Endothelial cell (in vitro differentiated cells): ENCODE measurements around the gene KNOP1. TPM values are rescaled to one million over a fixed set of nuclear protein-coding genes. Genes with fewer than 3 reads are reported as not detected.
"Not testable (repeated sequence)": the region's sequence is repeated elsewhere in the genome, so short reads cannot be mapped to it uniquely, and the experiment has no call there.

Experiments
- DNase-seq: peaks from one replicate; pipeline ENCODE4 v3.0.0; 2021; ENCODE audit warnings: low spot score
- H3K27ac Mint-ChIP-seq: one replicate; pipeline ENCODE4 v1.8.0; 2021; ENCODE audit warnings: mixed read lengths, inconsistent platforms; ENCODE audit not compliant: unreplicated experiment
- H3K27me3 Mint-ChIP-seq: one replicate; pipeline ENCODE4 v1.8.0; 2021; ENCODE audit warnings: mild to moderate bottlenecking, moderate library complexity, mixed read lengths, inconsistent platforms; ENCODE audit not compliant: unreplicated experiment
- H3K36me3 Mint-ChIP-seq: one replicate; pipeline ENCODE4 v1.8.0; 2021; ENCODE audit warnings: mild to moderate bottlenecking, low read depth, mixed read lengths, inconsistent platforms; ENCODE audit not compliant: unreplicated experiment
- H3K4me1 Mint-ChIP-seq: one replicate; pipeline ENCODE4 v1.8.0; 2021; ENCODE audit warnings: mild to moderate bottlenecking, mixed read lengths, inconsistent platforms; ENCODE audit not compliant: unreplicated experiment
- H3K4me3 Mint-ChIP-seq: one replicate; pipeline ENCODE4 v1.8.0; 2021; ENCODE audit warnings: mild to moderate bottlenecking, mixed read lengths, inconsistent platforms; ENCODE audit not compliant: unreplicated experiment
- H3K9me3 Mint-ChIP-seq: one replicate; pipeline ENCODE4 v1.8.0; 2021; ENCODE audit warnings: mixed read lengths, inconsistent platforms; ENCODE audit not compliant: unreplicated experiment
- total RNA-seq: library from RNA; stranded (reverse); fragmentation: NEBNext Ultra II Directional; extraction: Animal tissue kit (Norgen Biotek cat#: 25700); gene quantifications from one replicate; pipeline ENCODE4 v1.2.1, GENCODE V29; 2021; ENCODE audit not compliant: unreplicated experiment
- TF ChIP-seq, protein P1 (sequence below): fragments of 200-600 bp; sonication (generic); IDR thresholded peaks from one replicate; pipeline ENCODE4 v1.5.0; 2021; ENCODE audit warnings: antibody characterized with exemption; ENCODE audit not compliant: unreplicated experiment

Gene KNOP1
- total RNA-seq, 1 donor from 2014 or later = 36.6 TPM

DNA sequence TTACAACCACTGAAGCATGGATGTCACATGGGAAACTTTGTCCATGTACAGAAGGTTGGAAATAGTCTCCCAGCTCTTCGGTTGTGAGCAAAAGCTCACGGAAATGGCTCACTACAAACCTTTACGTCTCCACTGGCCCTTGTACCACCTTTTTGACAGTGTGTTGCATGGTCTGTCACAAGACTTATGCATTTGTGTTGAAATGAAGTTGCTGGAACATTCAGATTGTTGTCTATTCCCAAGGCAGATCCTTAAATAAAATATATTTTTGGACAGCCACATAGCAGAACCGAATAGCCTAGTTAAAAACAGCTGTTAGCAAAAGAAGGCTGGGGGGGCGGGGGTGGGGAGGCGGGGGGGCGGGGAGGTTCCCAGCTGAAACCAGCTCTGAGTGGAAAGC, 39.2 kb downstream of the KNOP1 start:
- H3K27ac Mint-ChIP-seq = no peak overlapping the region
- peaks cover 24% of the 10 kb centered on the region for H3K36me3 Mint-ChIP-seq
- TF ChIP-seq, protein P1, sequence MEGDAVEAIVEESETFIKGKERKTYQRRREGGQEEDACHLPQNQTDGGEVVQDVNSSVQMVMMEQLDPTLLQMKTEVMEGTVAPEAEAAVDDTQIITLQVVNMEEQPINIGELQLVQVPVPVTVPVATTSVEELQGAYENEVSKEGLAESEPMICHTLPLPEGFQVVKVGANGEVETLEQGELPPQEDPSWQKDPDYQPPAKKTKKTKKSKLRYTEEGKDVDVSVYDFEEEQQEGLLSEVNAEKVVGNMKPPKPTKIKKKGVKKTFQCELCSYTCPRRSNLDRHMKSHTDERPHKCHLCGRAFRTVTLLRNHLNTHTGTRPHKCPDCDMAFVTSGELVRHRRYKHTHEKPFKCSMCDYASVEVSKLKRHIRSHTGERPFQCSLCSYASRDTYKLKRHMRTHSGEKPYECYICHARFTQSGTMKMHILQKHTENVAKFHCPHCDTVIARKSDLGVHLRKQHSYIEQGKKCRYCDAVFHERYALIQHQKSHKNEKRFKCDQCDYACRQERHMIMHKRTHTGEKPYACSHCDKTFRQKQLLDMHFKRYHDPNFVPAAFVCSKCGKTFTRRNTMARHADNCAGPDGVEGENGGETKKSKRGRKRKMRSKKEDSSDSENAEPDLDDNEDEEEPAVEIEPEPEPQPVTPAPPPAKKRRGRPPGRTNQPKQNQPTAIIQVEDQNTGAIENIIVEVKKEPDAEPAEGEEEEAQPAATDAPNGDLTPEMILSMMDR = no peak
- no peak overlapping the region for H3K4me3 Mint-ChIP-seq
- H3K4me1 Mint-ChIP-seq = no peaks in the 10 kb centered on the region
- DNase-seq = no peak
- no peaks in the 10 kb centered on the region for H3K27me3 Mint-ChIP-seq
- no peaks in the 10 kb centered on the region for H3K9me3 Mint-ChIP-seq

DNA sequence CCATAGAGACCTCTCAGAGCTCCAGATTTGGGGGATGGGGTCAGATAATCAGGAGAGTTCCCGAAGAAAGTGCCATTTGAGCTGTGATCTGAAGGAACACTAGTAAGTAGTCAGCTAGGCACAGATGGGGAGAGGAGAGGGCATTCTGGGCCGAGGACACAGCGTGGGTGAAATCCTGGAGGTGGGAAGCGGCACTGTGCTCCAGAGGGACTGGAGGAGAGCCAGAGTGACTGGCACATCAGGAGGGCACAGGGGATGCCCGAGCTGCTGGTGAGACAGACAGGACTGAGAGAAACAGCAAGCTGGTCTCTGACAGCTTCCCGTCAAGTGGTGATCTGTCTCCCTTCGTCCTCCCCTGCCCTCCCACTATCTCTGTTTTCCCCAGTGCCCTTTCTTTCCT, 40.6 kb downstream of the KNOP1 start:
- Mint-ChIP-seq H3K27me3 (no peaks in the 10 kb centered on the region), H3K4me3 (no peak overlapping the region), H3K4me1 (no peaks in the 10 kb centered on the region), H3K36me3 (peaks cover 13% of the 10 kb centered on the region), H3K9me3 (no peaks in the 10 kb centered on the region), H3K27ac (no peak overlapping the region)
- TF ChIP-seq, protein P1 = no peak
- DNase-seq = no peak

DNA sequence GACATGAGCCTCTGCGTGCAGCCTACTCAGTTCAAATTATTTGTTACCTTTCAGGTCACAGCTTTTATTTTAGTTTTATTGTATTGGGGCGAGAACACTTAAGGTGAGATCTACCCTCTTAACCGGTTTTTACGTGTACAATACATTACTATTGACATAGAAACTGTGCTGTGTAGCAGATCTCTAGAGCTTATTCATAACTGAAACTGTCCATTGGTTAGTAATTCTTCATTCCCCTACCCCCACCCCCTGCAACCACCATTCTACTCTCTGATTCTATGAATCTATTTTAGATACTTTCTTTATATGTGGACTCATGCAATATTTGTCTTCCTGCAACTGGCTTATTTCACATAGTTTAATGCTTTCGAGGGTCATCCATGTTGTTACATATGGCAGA, 43.5 kb downstream of the KNOP1 start:
- no peak overlapping the region for H3K27ac Mint-ChIP-seq
- no peaks in the 10 kb centered on the region for H3K27me3 Mint-ChIP-seq
- no peak for DNase-seq
- no peaks in the 10 kb centered on the region for H3K9me3 Mint-ChIP-seq
- H3K4me3 Mint-ChIP-seq = no peak overlapping the region
- no peaks in the 10 kb centered on the region for H3K4me1 Mint-ChIP-seq
- TF ChIP-seq, protein P1 = no peak
- H3K36me3 Mint-ChIP-seq = peaks cover 19% of the 10 kb centered on the region

DNA sequence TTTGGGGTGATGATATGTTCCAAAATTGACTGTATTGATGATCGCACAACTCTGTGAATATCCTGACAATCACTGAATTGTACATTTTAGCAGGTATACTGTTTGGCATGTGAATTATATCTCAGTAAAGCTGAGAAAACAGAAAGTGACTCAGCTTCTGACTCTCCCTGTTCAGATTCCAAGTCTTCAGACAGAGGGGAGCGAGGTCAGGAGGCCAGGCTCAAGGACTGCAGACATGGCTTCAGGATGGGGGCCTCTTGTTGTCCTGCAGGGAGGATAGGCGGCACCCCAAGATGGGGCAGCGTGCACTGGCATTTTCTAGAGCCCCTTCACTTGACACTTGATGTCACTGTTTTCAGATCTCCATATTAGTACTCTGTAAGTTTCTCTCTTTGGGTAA, 45.6 kb downstream of the KNOP1 start:
- Mint-ChIP-seq H3K27me3 (no peaks in the 10 kb centered on the region), H3K4me3 (no peak overlapping the region), H3K27ac (no peak overlapping the region), H3K4me1 (peaks cover 5% of the 10 kb centered on the region), H3K36me3 (peaks cover 19% of the 10 kb centered on the region), H3K9me3 (no peaks in the 10 kb centered on the region)
- no peak for DNase-seq
- TF ChIP-seq, protein P1 = no peak

DNA sequence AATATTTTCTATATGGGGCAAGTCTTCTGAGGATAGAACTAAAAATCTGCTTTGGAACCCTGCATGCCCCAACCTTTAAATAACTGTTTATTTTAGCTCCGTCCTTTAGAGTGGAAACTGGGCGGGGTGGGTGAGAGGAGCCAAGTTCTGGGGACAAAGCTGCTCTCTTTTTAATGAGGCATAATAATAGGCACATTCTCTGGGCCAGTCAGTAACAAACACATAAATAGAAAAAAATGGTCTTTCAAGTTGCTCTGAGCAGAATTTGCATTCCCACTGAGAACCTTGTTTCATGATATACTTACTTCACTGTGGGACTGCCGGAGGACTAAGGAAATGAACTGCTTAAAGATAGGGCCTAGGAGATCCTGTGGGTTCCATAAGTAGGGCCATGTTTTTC, 51.5 kb downstream of the KNOP1 start:
- H3K27ac Mint-ChIP-seq = no peak overlapping the region
- H3K9me3 Mint-ChIP-seq = no peaks in the 10 kb centered on the region
- no peak overlapping the region for H3K4me3 Mint-ChIP-seq
- TF ChIP-seq, protein P1 = no peak
- no peaks in the 10 kb centered on the region for H3K27me3 Mint-ChIP-seq
- no peak for DNase-seq
- peaks cover 5% of the 10 kb centered on the region for H3K4me1 Mint-ChIP-seq
- H3K36me3 Mint-ChIP-seq = peaks cover 26% of the 10 kb centered on the region

DNA sequence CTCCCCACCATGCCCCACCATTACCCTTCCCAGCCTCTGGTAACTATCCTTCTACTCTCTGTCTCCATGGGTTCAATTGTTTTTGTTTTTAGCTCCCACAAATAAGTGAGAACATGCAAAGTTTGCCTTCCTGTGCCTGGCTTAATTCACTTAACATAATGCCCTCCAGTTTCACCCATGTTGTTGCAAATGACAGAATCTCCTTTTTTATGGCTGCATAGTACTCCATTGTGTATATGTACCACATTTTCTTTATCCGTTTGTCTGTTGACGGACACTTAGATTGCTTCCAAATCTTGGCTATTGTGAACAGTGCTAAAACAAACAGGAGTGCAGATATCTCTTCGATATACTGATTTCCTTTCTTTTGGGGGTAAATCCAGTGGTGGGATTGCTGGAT, 52.7 kb downstream of the KNOP1 start:
- DNase-seq, H3K4me3 Mint-ChIP-seq, H3K9me3 Mint-ChIP-seq, H3K27me3 Mint-ChIP-seq, H3K27ac Mint-ChIP-seq, H3K4me1 Mint-ChIP-seq: not testable (repeated sequence)
- peaks cover 23% of the 10 kb centered on the region for H3K36me3 Mint-ChIP-seq
